HepG2 (cell line): ENCODE data around the gene P3H4. TPM values are rescaled to one million over a fixed set of nuclear protein-coding genes. Genes with fewer than 3 reads are reported as not detected.
A peak's percentile ranks its signal among the peaks of the same experiment; 100 is the strongest.

Source experiments
- FIP1L1 ChIP-seq: fragments of 200-400 bp; formaldehyde crosslinking; IDR thresholded peaks from 2 replicates; pipeline ENCODE4 v1.6.1; 2018; ENCODE audit warnings: low read depth, mild to moderate bottlenecking, low read length, moderate library complexity, borderline replicate concordance; ENCODE audit not compliant: insufficient read depth
- GPN1 ChIP-seq: sonication (generic); formaldehyde crosslinking; IDR thresholded peaks from 2 replicates; pipeline ENCODE4 v1.5.1; 2020; ENCODE audit warnings: missing genetic modification reagents, borderline replicate concordance
- GTF2F1 ChIP-seq: fragments of 150-350 bp; IDR thresholded peaks from 2 replicates; pipeline ENCODE4 v1.6.1; 2014; ENCODE audit warnings: low read length
- HNRNPL ChIP-seq: fragments of 200-400 bp; formaldehyde crosslinking; IDR thresholded peaks from 2 replicates; pipeline ENCODE4 v1.6.1; 2017; ENCODE audit warnings: mild to moderate bottlenecking, low read depth, low read length
- PCBP2 ChIP-seq: fragments of 200-400 bp; formaldehyde crosslinking; optimal IDR thresholded peaks from 2 replicates; pipeline ENCODE3; 2018; ENCODE audit warnings: low read length, low read depth; ENCODE audit not compliant: poor library complexity, severe bottlenecking
- RFX1 ChIP-seq: fragments of 450-650 bp; IDR thresholded peaks from 2 replicates; pipeline ENCODE4 v1.6.1; 2017
- ZNF577 ChIP-seq: sonication (generic); formaldehyde crosslinking; IDR thresholded peaks from 2 replicates; pipeline ENCODE4 v1.4.0; 2020; ENCODE audit warnings: mild to moderate bottlenecking, low read depth, missing genetic modification reagents, borderline replicate concordance
- polyA plus RNA-seq, 8 experiments: library from polyadenylated mRNA; depleted of rRNA in 3 of 8; stranded (reverse) in 7 of 8; unstranded in 1 of 8; fragments of >200 nt; fragmentation: Illumina TruSeq in 4 of 8; extraction: Trizol in 4 of 8; gene quantifications; 2 replicates each; pipeline versions ENCODE4 v1.2.1 to v1.2.3, GENCODE V29; 2011 to 2016; ENCODE audit warnings: low read depth in 4 of 8, missing spikeins in 1 of 8, mixed read lengths in 1 of 8; ENCODE audit not compliant: insufficient read depth in 1 of 8
- total RNA-seq, 5 experiments: library from RNA; depleted of rRNA; stranded (reverse); fragments of >200 nt; fragmentation: Illumina TruSeq; extraction: Trizol; gene quantifications; 2 replicates each; pipeline ENCODE4 v1.2.3, GENCODE V29; 2016; ENCODE audit warnings: low read depth in 1 of 5
- TF ChIP-seq, protein P1 (sequence below): sonication (generic); formaldehyde crosslinking; IDR thresholded peaks from 2 replicates; pipeline ENCODE4 v1.5.1; 2020; ENCODE audit warnings: mild to moderate bottlenecking, missing genetic modification reagents, borderline replicate concordance
- TF ChIP-seq, protein P2 (sequence below): sonication (generic); formaldehyde crosslinking; IDR thresholded peaks from 2 replicates; pipeline ENCODE4 v1.4.0; 2020; ENCODE audit warnings: missing genetic modification reagents
- TF ChIP-seq, protein P3 (sequence below): sonication (generic); formaldehyde crosslinking; IDR thresholded peaks from 2 replicates; pipeline ENCODE4 v1.5.1; 2020; ENCODE audit warnings: mild to moderate bottlenecking, missing genetic modification reagents, moderate library complexity
- TF ChIP-seq, protein P4 (sequence below): sonication (generic); formaldehyde crosslinking; IDR thresholded peaks from 2 replicates; pipeline ENCODE4 v1.4.0; 2020; ENCODE audit warnings: missing genetic modification reagents

Gene P3H4
- total and polyA plus RNA-seq, 2 of the 13 experiments (the other 11 are each of a cell fraction or from before 2014, with no cell fraction given): 37.1 to 50.6 TPM

DNA sequence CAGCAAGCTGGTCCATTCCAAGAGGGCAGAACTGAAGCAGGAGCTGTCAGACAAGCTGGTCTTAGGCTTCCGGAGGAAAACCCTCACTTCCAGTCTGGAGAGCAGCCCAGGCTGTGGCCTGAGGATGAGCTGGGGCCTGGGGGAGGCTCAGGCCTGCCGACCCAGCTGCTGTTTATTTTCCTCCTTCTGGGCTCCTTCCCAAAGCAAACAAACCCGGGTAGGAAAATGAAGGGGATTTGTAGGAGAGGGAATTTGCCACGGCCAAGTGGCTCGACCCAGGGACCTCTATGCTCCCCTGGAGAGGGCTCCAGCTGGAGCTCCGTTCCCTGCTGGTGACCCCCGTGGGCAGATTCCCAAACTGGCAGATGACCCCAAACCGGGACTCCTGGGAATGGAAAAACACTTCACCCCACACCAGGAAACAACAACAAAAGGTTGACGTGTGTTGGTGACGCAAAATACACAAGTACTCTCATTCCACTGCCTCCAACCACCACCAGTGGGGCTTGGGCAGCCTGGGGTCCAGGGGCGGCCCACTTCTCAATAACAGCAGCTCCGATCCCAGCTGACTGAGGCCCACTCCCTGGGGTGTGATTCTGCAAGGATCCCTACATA, 34.1 kb downstream of the P3H4 start (continued):
- TF ChIP-seq, protein P1, sequence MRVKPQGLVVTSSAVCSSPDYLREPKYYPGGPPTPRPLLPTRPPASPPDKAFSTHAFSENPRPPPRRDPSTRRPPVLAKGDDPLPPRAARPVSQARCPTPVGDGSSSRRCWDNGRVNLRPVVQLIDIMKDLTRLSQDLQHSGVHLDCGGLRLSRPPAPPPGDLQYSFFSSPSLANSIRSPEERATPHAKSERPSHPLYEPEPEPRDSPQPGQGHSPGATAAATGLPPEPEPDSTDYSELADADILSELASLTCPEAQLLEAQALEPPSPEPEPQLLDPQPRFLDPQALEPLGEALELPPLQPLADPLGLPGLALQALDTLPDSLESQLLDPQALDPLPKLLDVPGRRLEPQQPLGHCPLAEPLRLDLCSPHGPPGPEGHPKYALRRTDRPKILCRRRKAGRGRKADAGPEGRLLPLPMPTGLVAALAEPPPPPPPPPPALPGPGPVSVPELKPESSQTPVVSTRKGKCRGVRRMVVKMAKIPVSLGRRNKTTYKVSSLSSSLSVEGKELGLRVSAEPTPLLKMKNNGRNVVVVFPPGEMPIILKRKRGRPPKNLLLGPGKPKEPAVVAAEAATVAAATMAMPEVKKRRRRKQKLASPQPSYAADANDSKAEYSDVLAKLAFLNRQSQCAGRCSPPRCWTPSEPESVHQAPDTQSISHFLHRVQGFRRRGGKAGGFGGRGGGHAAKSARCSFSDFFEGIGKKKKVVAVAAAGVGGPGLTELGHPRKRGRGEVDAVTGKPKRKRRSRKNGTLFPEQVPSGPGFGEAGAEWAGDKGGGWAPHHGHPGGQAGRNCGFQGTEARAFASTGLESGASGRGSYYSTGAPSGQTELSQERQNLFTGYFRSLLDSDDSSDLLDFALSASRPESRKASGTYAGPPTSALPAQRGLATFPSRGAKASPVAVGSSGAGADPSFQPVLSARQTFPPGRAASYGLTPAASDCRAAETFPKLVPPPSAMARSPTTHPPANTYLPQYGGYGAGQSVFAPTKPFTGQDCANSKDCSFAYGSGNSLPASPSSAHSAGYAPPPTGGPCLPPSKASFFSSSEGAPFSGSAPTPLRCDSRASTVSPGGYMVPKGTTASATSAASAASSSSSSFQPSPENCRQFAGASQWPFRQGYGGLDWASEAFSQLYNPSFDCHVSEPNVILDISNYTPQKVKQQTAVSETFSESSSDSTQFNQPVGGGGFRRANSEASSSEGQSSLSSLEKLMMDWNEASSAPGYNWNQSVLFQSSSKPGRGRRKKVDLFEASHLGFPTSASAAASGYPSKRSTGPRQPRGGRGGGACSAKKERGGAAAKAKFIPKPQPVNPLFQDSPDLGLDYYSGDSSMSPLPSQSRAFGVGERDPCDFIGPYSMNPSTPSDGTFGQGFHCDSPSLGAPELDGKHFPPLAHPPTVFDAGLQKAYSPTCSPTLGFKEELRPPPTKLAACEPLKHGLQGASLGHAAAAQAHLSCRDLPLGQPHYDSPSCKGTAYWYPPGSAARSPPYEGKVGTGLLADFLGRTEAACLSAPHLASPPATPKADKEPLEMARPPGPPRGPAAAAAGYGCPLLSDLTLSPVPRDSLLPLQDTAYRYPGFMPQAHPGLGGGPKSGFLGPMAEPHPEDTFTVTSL: peak; percentile 90
- TF ChIP-seq HNRNPL (no peak), FIP1L1 (no peak), GTF2F1 (no peak), PCBP2 (no peak), GPN1 (CRISPR knock-in tag) (no peak), RFX1 (no peak), ZNF577 (CRISPR knock-in tag) (no peak)
- TF ChIP-seq, protein P2, sequence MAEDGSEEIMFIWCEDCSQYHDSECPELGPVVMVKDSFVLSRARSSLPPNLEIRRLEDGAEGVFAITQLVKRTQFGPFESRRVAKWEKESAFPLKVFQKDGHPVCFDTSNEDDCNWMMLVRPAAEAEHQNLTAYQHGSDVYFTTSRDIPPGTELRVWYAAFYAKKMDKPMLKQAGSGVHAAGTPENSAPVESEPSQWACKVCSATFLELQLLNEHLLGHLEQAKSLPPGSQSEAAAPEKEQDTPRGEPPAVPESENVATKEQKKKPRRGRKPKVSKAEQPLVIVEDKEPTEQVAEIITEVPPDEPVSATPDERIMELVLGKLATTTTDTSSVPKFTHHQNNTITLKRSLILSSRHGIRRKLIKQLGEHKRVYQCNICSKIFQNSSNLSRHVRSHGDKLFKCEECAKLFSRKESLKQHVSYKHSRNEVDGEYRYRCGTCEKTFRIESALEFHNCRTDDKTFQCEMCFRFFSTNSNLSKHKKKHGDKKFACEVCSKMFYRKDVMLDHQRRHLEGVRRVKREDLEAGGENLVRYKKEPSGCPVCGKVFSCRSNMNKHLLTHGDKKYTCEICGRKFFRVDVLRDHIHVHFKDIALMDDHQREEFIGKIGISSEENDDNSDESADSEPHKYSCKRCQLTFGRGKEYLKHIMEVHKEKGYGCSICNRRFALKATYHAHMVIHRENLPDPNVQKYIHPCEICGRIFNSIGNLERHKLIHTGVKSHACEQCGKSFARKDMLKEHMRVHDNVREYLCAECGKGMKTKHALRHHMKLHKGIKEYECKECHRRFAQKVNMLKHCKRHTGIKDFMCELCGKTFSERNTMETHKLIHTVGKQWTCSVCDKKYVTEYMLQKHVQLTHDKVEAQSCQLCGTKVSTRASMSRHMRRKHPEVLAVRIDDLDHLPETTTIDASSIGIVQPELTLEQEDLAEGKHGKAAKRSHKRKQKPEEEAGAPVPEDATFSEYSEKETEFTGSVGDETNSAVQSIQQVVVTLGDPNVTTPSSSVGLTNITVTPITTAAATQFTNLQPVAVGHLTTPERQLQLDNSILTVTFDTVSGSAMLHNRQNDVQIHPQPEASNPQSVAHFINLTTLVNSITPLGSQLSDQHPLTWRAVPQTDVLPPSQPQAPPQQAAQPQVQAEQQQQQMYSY (CRISPR knock-in tag): no peak; the same call in 1 of the 2 replicates
- TF ChIP-seq, protein P3, sequence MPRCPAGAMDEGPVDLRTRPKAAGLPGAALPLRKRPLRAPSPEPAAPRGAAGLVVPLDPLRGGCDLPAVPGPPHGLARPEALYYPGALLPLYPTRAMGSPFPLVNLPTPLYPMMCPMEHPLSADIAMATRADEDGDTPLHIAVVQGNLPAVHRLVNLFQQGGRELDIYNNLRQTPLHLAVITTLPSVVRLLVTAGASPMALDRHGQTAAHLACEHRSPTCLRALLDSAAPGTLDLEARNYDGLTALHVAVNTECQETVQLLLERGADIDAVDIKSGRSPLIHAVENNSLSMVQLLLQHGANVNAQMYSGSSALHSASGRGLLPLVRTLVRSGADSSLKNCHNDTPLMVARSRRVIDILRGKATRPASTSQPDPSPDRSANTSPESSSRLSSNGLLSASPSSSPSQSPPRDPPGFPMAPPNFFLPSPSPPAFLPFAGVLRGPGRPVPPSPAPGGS (CRISPR knock-in tag): peak; percentile 72; the same call in 1 of the 2 replicates
- TF ChIP-seq, protein P4, sequence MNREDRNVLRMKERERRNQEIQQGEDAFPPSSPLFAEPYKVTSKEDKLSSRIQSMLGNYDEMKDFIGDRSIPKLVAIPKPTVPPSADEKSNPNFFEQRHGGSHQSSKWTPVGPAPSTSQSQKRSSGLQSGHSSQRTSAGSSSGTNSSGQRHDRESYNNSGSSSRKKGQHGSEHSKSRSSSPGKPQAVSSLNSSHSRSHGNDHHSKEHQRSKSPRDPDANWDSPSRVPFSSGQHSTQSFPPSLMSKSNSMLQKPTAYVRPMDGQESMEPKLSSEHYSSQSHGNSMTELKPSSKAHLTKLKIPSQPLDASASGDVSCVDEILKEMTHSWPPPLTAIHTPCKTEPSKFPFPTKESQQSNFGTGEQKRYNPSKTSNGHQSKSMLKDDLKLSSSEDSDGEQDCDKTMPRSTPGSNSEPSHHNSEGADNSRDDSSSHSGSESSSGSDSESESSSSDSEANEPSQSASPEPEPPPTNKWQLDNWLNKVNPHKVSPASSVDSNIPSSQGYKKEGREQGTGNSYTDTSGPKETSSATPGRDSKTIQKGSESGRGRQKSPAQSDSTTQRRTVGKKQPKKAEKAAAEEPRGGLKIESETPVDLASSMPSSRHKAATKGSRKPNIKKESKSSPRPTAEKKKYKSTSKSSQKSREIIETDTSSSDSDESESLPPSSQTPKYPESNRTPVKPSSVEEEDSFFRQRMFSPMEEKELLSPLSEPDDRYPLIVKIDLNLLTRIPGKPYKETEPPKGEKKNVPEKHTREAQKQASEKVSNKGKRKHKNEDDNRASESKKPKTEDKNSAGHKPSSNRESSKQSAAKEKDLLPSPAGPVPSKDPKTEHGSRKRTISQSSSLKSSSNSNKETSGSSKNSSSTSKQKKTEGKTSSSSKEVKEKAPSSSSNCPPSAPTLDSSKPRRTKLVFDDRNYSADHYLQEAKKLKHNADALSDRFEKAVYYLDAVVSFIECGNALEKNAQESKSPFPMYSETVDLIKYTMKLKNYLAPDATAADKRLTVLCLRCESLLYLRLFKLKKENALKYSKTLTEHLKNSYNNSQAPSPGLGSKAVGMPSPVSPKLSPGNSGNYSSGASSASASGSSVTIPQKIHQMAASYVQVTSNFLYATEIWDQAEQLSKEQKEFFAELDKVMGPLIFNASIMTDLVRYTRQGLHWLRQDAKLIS (CRISPR knock-in tag): no peak
